HEK293 (cell line): ENCODE data around the gene GMDS.

Experiments
- CTCF ChIA-PET: fragments of 350-600 bp; formaldehyde crosslinking; extraction: SDS; loops from one replicate; lab custom pipeline; 2021; ENCODE audit warnings: antibody characterized with exemption; lab: Yijun Ruan, JAX
- POLR2A ChIA-PET: fragments of 300-600 bp; formaldehyde crosslinking; extraction: SDS; loops from one replicate; lab custom pipeline; 2020; ENCODE audit warnings: antibody characterized with exemption, inconsistent platforms; lab: Yijun Ruan, JAX
- H3K27ac ChIP-seq: fragments of 200-500 bp; sonication (Bioruptor generic); 2 replicates; pipeline ENCODE4 v1.5.1; 2014; ENCODE audit warnings: low read depth, low read length, control low read depth, inconsistent platforms; ENCODE audit errors: extremely low read depth
- H3K36me3 ChIP-seq, 2 experiments: fragments of 200-500 bp in 1 of 2; sonication (Bioruptor generic) in 1 of 2; 1 replicate in 1 of 2; 2 replicates in 1 of 2; pipeline ENCODE4 v1.5.1; 2014 to 2017; ENCODE audit warnings: inconsistent platforms in 2 of 2, low read length in 2 of 2; ENCODE audit not compliant: control insufficient read depth in 2 of 2, insufficient read depth in 1 of 2
- H3K4me1 ChIP-seq: fragments of 200-500 bp; sonication (Bioruptor generic); 2 replicates; pipeline ENCODE4 v1.5.1; 2014; ENCODE audit warnings: mild to moderate bottlenecking, low read length, inconsistent platforms; ENCODE audit not compliant: control insufficient read depth, insufficient read depth
- H3K4me3 ChIP-seq: 2 replicates; pipeline ENCODE4 v1.5.1; 2011; ENCODE audit warnings: low read depth, mild to moderate bottlenecking, control low read depth, low read length, moderate library complexity
- H3K9me3 ChIP-seq: fragments of 200-500 bp; sonication (Bioruptor generic); 2 replicates; pipeline ENCODE4 v1.5.1; 2014; ENCODE audit warnings: low read depth, low read length, inconsistent platforms; ENCODE audit not compliant: control insufficient read depth, insufficient read depth
- BCL11B ChIP-seq: fragments of 450-650 bp; formaldehyde crosslinking; IDR thresholded peaks from 2 replicates; pipeline ENCODE4 v1.5.1; 2016; ENCODE audit warnings: low read depth, missing biosample characterization, missing genetic modification characterization
- FEZF1 ChIP-seq: fragments of 450-650 bp; formaldehyde crosslinking; IDR thresholded peaks from 2 replicates; pipeline ENCODE4 v1.5.1; 2016; ENCODE audit warnings: missing biosample characterization, missing genetic modification characterization
- GLIS1 ChIP-seq: fragments of 450-650 bp; formaldehyde crosslinking; IDR thresholded peaks from 2 replicates; pipeline ENCODE4 v1.5.1; 2016; ENCODE audit warnings: missing biosample characterization, missing genetic modification characterization
- IKZF3 ChIP-seq: fragments of 450-650 bp; IDR thresholded peaks from 2 replicates; pipeline ENCODE4 v1.5.0; 2018; ENCODE audit warnings: missing biosample characterization, mild to moderate bottlenecking, missing genetic modification characterization, moderate library complexity
- PATZ1 ChIP-seq: fragments of 450-650 bp; formaldehyde crosslinking; IDR thresholded peaks from 2 replicates; pipeline ENCODE4 v1.5.1; 2016; ENCODE audit warnings: missing biosample characterization, missing genetic modification characterization
- PBX3 ChIP-seq: sonication (generic); formaldehyde crosslinking; IDR thresholded peaks from 2 replicates; pipeline ENCODE4 v1.8.1; 2022; ENCODE audit warnings: mild to moderate bottlenecking, moderate library complexity, missing genetic modification reagents
- SCRT2 ChIP-seq: fragments of 450-650 bp; formaldehyde crosslinking; IDR thresholded peaks from 2 replicates; pipeline ENCODE4 v1.5.1; 2016; ENCODE audit warnings: missing biosample characterization, missing genetic modification characterization
- ZBTB26 ChIP-seq: fragments of 450-650 bp; formaldehyde crosslinking; optimal IDR thresholded peaks from 2 replicates; pipeline ENCODE3; 2016; ENCODE audit warnings: missing biosample characterization, mild to moderate bottlenecking, missing genetic modification characterization
- ZBTB44 ChIP-seq: fragments of 450-650 bp; IDR thresholded peaks from 2 replicates; pipeline ENCODE4 v1.5.1; 2018; ENCODE audit warnings: missing biosample characterization, mild to moderate bottlenecking, missing genetic modification characterization
- ZBTB48 ChIP-seq: fragments of 450-650 bp; formaldehyde crosslinking; IDR thresholded peaks from 2 replicates; pipeline ENCODE4 v1.5.1; 2016; ENCODE audit warnings: missing biosample characterization, missing genetic modification characterization
- ZFHX2 ChIP-seq: fragments of 450-650 bp; formaldehyde crosslinking; conservative IDR thresholded peaks from 2 replicates; pipeline ENCODE4 v1.5.1; 2016; ENCODE audit warnings: missing biosample characterization, missing genetic modification characterization
- ZIC2 ChIP-seq: fragments of 450-650 bp; formaldehyde crosslinking; IDR thresholded peaks from 2 replicates; pipeline ENCODE4 v1.5.1; 2016; ENCODE audit warnings: missing biosample characterization, missing genetic modification characterization
- ZNF155 ChIP-seq: fragments of 450-650 bp; formaldehyde crosslinking; IDR thresholded peaks from 2 replicates; pipeline ENCODE4 v1.5.1; 2016; ENCODE audit warnings: missing biosample characterization, missing genetic modification characterization
- ZNF239 ChIP-seq: fragments of 450-650 bp; formaldehyde crosslinking; IDR thresholded peaks from 2 replicates; pipeline ENCODE4 v1.5.1; 2016; ENCODE audit warnings: missing biosample characterization, missing genetic modification characterization
- ZNF311 ChIP-seq: fragments of 450-650 bp; formaldehyde crosslinking; IDR thresholded peaks from 2 replicates; pipeline ENCODE4 v1.5.1; 2017; ENCODE audit warnings: missing biosample characterization, missing genetic modification characterization, borderline replicate concordance
- ZNF324 ChIP-seq: fragments of 450-650 bp; formaldehyde crosslinking; IDR thresholded peaks from 2 replicates; pipeline ENCODE4 v1.5.1; 2016; ENCODE audit warnings: missing biosample characterization, missing genetic modification characterization
- ZNF37A ChIP-seq: fragments of 450-650 bp; IDR thresholded peaks from 2 replicates; pipeline ENCODE4 v1.5.1; 2018; ENCODE audit warnings: missing biosample characterization, missing genetic modification characterization
- ZNF404 ChIP-seq: fragments of 450-650 bp; formaldehyde crosslinking; IDR thresholded peaks from 2 replicates; pipeline ENCODE4 v1.5.1; 2017; ENCODE audit warnings: missing biosample characterization, missing genetic modification characterization
- ZNF48 ChIP-seq: fragments of 450-650 bp; formaldehyde crosslinking; IDR thresholded peaks from 2 replicates; pipeline ENCODE4 v1.5.1; 2016; ENCODE audit warnings: missing biosample characterization, missing genetic modification characterization
- ZNF558 ChIP-seq: fragments of 450-650 bp; formaldehyde crosslinking; IDR thresholded peaks from 2 replicates; pipeline ENCODE4 v1.5.1; 2016; ENCODE audit warnings: missing biosample characterization, missing genetic modification characterization
- ZNF623 ChIP-seq: fragments of 450-650 bp; formaldehyde crosslinking; IDR thresholded peaks from 2 replicates; pipeline ENCODE4 v1.5.1; 2016; ENCODE audit warnings: missing biosample characterization, missing genetic modification characterization
- ZNF768 ChIP-seq: fragments of 450-650 bp; formaldehyde crosslinking; IDR thresholded peaks from 2 replicates; pipeline ENCODE4 v1.5.1; 2018; ENCODE audit warnings: missing biosample characterization, mild to moderate bottlenecking, missing genetic modification characterization
- ZNF792 ChIP-seq: fragments of 450-650 bp; formaldehyde crosslinking; IDR thresholded peaks from 2 replicates; pipeline ENCODE4 v1.5.1; 2016; ENCODE audit warnings: missing biosample characterization, missing genetic modification characterization
- ZSCAN18 ChIP-seq: fragments of 450-650 bp; formaldehyde crosslinking; IDR thresholded peaks from 2 replicates; pipeline ENCODE4 v1.5.1; 2016; ENCODE audit warnings: missing biosample characterization, missing genetic modification characterization
- ZSCAN5A ChIP-seq: fragments of 450-650 bp; formaldehyde crosslinking; IDR thresholded peaks from 2 replicates; pipeline ENCODE4 v1.5.1; 2016; ENCODE audit warnings: missing biosample characterization, missing genetic modification characterization

The GMDS gene

GRCh38 chr6:2110504-2110903 is 134.9 kb downstream of the GMDS start:
- Histone ChIP-seq H3K36me3 (no peaks in the 10 kb centered on the region), H3K9me3 (no peaks in the 10 kb centered on the region), H3K4me3 (no peak overlapping the region), H3K27ac (peak overlapping the region; percentile 81; the same call in 1 of the 2 replicates), H3K4me1 (peaks cover 29% of the 10 kb centered on the region)
- ChIA-PET CTCF (interaction anchor here (0.6 to 1.1 kb wide), 5 partner anchors 118 to 634 kb away, joined by 3 to 6 read pairs (median 3); no protein-coding TSS in a partner anchor), POLR2A (no interaction called here)
- TF ChIP-seq ZNF623 = no peak
- no peak for TF ChIP-seq PBX3 (CRISPR knock-in tag)
- peak; percentile 57 for TF ChIP-seq GLIS1 (tag by site-specific recombination)
- TF ChIP-seq ZFHX2 (tag by site-specific recombination) = no peak
- no peak for TF ChIP-seq ZNF768 (tag by site-specific recombination)
- TF ChIP-seq ZNF239 = no peak
- TF ChIP-seq ZBTB26 (tag by site-specific recombination) = no peak
- TF ChIP-seq ZIC2 (tag by site-specific recombination) = peak; percentile 55
- TF ChIP-seq PATZ1 (tag by site-specific recombination) = 0 out of 2 replicates have a peak, but pooled peaks have one; percentile 2
- no peak for TF ChIP-seq ZNF324 (tag by site-specific recombination)
- TF ChIP-seq ZNF37A (tag by site-specific recombination) = no peak

GRCh38 chr6:2109796-2110195 is 135.6 kb downstream of the GMDS start:
- Histone ChIP-seq H3K36me3 (no peaks in the 10 kb centered on the region), H3K9me3 (no peaks in the 10 kb centered on the region), H3K4me3 (no peak overlapping the region), H3K4me1 (peaks cover 29% of the 10 kb centered on the region), H3K27ac (peak overlapping the region; percentile 81)
- POLR2A ChIA-PET = no interaction called here
- CTCF ChIA-PET = interaction anchor here (0.6 to 2.7 kb wide), 4 partner anchors 119 to 525 kb away, joined by 3 to 19 read pairs (median 4); no protein-coding TSS in a partner anchor
- TF ChIP-seq SCRT2 (tag by site-specific recombination) (no peak), ZNF558 (no peak), IKZF3 (tag by site-specific recombination) (peak; percentile 29; the same call in 1 of the 2 replicates), PATZ1 (tag by site-specific recombination) (peak; percentile 26; the same call in 1 of the 2 replicates), BCL11B (tag by site-specific recombination) (no peak), FEZF1 (peak; percentile 91), ZSCAN5A (no peak), ZNF155 (tag by site-specific recombination) (no peak), ZNF792 (tag by site-specific recombination) (no peak), ZNF311 (tag by site-specific recombination) (no peak), ZBTB44 (tag by site-specific recombination) (0 out of 2 replicates have a peak, but pooled peaks have one; percentile 38), ZNF48 (no peak), ZNF404 (tag by site-specific recombination) (no peak), ZSCAN18 (no peak), ZBTB48 (tag by site-specific recombination) (peak; percentile 61; the same call in 1 of the 2 replicates)
